AG04449 (cell line): ENCODE data around the gene CSNK1G1.

Experiments used
- CTCF ChIA-PET: fragments of 350-600 bp; formaldehyde crosslinking; extraction: SDS; loops from one replicate; lab custom pipeline; 2021; ENCODE audit warnings: antibody characterized with exemption; lab: Yijun Ruan, JAX
- POLR2A ChIA-PET: fragments of 400-600, 350-600 bp; formaldehyde crosslinking; extraction: SDS; loops from one replicate; lab custom pipeline; 2020; ENCODE audit warnings: antibody characterized with exemption, inconsistent platforms; lab: Yijun Ruan, JAX
- DNase-seq: peaks from one replicate; pipeline ENCODE4 v3.0.0-alpha.2; 2010; ENCODE audit warnings: low read depth, low spot score
- H3K4me3 ChIP-seq: 2 replicates; pipeline ENCODE4 v1.5.1; 2011; ENCODE audit warnings: low read depth, mild to moderate bottlenecking, control low read depth, low read length
- CTCF ChIP-seq: IDR thresholded peaks from one replicate; pipeline ENCODE4 v1.5.1; 2011; ENCODE audit warnings: mild to moderate bottlenecking, moderate library complexity, low read length, control low read depth, inconsistent platforms; ENCODE audit not compliant: insufficient read depth; ENCODE audit errors: missing control alignments

The CSNK1G1 gene

GRCh38 chr15:64151727-64152506, 204.1 kb downstream of the CSNK1G1 start, which contains the start of gene SNX22:
TSS of gene SNX22 (plus strand) at chr15:64151731. CDS start at chr15:64151776, 45 bp downstream.
- ChIA-PET POLR2A (interaction anchor here (1.7 kb wide), 1 partner anchor 10 kb away, joined by 7 read pairs; no protein-coding TSS in a partner anchor), CTCF (interaction anchor here (1.7 to 3.0 kb wide), 3 partner anchors 10 to 36 kb away, joined by 4 to 39 read pairs (median 7); partner anchors contain the start of gene PPIB)
- H3K4me3 ChIP-seq, result peak within 1 kb of the TSS; percentile 50
- no peak for TF ChIP-seq CTCF
- no peak for DNase-seq

GRCh38 chr15:64149893-64150578, 205.9 kb downstream of the CSNK1G1 start:
- POLR2A ChIA-PET, result interaction anchor here (0.7 to 1.4 kb wide), 2 partner anchors 13 to 211 kb away, joined by 4 to 5 read pairs; partner anchors contain the start of gene PPIB
- CTCF ChIA-PET, result interaction anchor here (0.9 to 5.8 kb wide), 5 partner anchors 8 to 540 kb away, joined by 3 to 27 read pairs (median 5); no protein-coding TSS in a partner anchor
- TF ChIP-seq CTCF, result no peak
- no peak overlapping the region for H3K4me3 ChIP-seq
- DNase-seq, result no peak

GRCh38 chr15:64149424-64149823, 206.5 kb downstream of the CSNK1G1 start:
- CTCF ChIA-PET, result interaction anchor here (0.9 to 5.8 kb wide), 5 partner anchors 8 to 539 kb away, joined by 3 to 27 read pairs (median 5); no protein-coding TSS in a partner anchor
- no peak for TF ChIP-seq CTCF
- no peak for DNase-seq
- H3K4me3 ChIP-seq, result no peak overlapping the region
- POLR2A ChIA-PET, result interaction anchor here (1.4 kb wide), 1 partner anchor 14 kb away, joined by 4 read pairs; the partner anchor contains the start of gene PPIB

- CTCF ChIA-PET, result interaction anchor here (0.9 to 5.8 kb wide), 2 partner anchors 9 to 438 kb away, joined by 3 to 27 read pairs; no protein-coding TSS in a partner anchor
- DNase-seq, result no peak
- POLR2A ChIA-PET, result no interaction called here
- no peak overlapping the region for H3K4me3 ChIP-seq
- TF ChIP-seq CTCF, result no peak
Measured at GRCh38 chr15:64148581-64148980, 207.4 kb downstream of the CSNK1G1 start.

GRCh38 chr15:64148168-64148567, 207.8 kb downstream of the CSNK1G1 start:
- no peak for DNase-seq
- no peak for TF ChIP-seq CTCF
- H3K4me3 ChIP-seq, result no peak overlapping the region
- CTCF ChIA-PET, result interaction anchor here (5.8 kb wide), 1 partner anchor 9 kb away, joined by 27 read pairs; no protein-coding TSS in a partner anchor
- POLR2A ChIA-PET, result no interaction called here
